LNCaP clone FGC (cell line): Measurements from ENCODE around the gene MS4A10.

Experiments used
- DNase-seq: peaks from one replicate; pipeline ENCODE4 v3.0.0-alpha.2; 2011; ENCODE audit warnings: low read depth
- H3K4me3 ChIP-seq: 2 replicates; pipeline ENCODE4 v1.5.1; 2011; ENCODE audit warnings: mild to moderate bottlenecking, low read depth, low read length, control low read depth
- CTCF ChIP-seq: IDR thresholded peaks from 2 replicates; pipeline ENCODE4 v1.5.1; 2012; ENCODE audit warnings: mild to moderate bottlenecking; ENCODE audit not compliant: control insufficient read depth, insufficient read depth; ENCODE audit errors: extremely low read depth

Gene MS4A10

GRCh38 chr11:60795291-60795690, 10.2 kb downstream of the MS4A10 start:
- no peak for TF ChIP-seq CTCF
- DNase-seq: no peak
- H3K4me3 ChIP-seq: no peak overlapping the region

DNA sequence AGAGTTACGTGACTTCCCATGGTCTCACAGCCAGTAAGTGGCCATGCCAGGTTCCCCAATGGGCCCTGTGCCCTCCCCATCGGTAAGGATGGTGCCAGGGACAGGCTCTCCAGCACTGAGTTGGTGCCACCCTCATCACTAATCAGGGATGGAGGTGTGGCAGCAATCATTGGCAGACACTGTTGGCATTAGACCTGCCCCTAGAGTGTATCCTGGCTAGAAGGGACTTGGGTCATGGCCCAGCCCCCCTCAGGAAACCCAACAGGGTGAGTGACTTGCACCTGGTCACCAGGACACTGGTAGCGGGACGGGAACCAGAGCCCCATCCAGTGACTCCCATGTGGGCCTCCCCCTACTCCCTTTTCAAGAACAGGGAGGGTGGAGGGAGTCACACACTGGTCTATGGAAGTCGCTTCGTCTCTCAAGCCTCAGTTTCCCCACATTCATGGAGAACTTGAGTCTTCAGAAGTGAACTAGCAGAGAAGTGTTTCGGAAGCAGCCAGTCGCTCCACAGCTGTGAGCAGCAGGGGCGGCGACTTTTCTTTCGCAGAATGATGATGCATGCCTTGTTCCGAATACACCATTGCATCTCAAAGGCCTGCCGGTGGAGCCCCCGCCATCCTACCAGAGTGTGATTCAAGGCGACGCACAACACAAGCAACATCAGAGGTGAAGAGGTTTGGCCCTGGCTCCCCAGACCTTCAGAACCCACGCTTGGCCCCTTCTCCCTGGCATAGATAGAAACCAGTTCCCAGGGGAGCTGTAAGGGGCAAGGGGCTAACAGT, 12.9 kb downstream of the MS4A10 start:
- no peak overlapping the region for H3K4me3 ChIP-seq
- TF ChIP-seq CTCF: no peak
- DNase-seq: no peak

- no peak for TF ChIP-seq CTCF
- H3K4me3 ChIP-seq: no peak overlapping the region
- no peak for DNase-seq
Measured at GRCh38 chr11:60798631-60799030, 13.5 kb downstream of the MS4A10 start.

GRCh38 chr11:60801194-60801593, 16.1 kb downstream of the MS4A10 start:
- DNase-seq: no peak
- no peak overlapping the region for H3K4me3 ChIP-seq
- no peak for TF ChIP-seq CTCF

- DNase-seq: no peak
- no peak for TF ChIP-seq CTCF
- no peak overlapping the region for H3K4me3 ChIP-seq
Measured at GRCh38 chr11:60803273-60803936, 18.3 kb downstream of the MS4A10 start.

DNA sequence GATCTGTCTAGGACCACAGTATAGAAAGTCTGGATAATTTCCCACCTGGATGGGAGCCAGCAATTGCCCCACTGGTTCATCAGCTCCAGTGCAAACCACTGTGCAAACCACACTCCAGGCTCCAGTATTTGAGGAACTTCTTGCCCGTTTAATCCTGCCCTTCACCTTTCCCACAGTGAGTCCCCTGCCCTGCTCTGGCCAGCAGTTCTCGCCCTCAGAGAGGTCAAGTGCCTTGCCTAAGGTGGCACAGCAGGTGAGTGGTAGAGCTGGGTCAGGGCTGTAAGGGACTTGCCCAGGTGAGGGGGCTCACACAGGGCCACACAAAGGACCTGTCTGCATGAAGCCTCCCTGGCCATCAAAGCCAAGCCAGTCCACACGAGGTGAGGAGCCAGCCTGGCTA, 24.1 kb downstream of the MS4A10 start:
- H3K4me3 ChIP-seq: no peak overlapping the region
- no peak for TF ChIP-seq CTCF
- DNase-seq: no peak
